ENCODE results near the gene SWI5.

SWI5 gene

GRCh38 chr9:128325629-128326028 is 49.6 kb downstream of the SWI5 start:
- no peak overlapping the region for H3K9ac ChIP-seq (ENCODE audit: low read length)
- no peak overlapping the region for H3K27ac ChIP-seq (ENCODE audit: low read depth, low read length, poor library complexity, severe bottlenecking)
- H2AFZ ChIP-seq (ENCODE audit: low read length): no peak overlapping the region
- H4K20me1 ChIP-seq (ENCODE audit: insufficient read depth, low read length): no peaks in the 10 kb centered on the region
- H3K4me2 ChIP-seq (ENCODE audit: low read length): no peak overlapping the region
- no peak for TF ChIP-seq EZH2 (IDR thresholded peaks at IDR 0.05; ENCODE audit: borderline replicate concordance, low read length)
- H3K36me3 ChIP-seq (ENCODE audit: insufficient read depth, low read length): peaks cover 39% of the 10 kb centered on the region
- H3K4me1 ChIP-seq (ENCODE audit: insufficient read depth, low read length, severe bottlenecking): peaks cover 25% of the 10 kb centered on the region
- H3K79me2 ChIP-seq (ENCODE audit: insufficient read depth, low read length): peaks cover 8% of the 10 kb centered on the region
- H3K4me3 ChIP-seq (ENCODE audit: low read depth, low read length, poor library complexity, severe bottlenecking): no peak overlapping the region
- no peaks in the 10 kb centered on the region for H3K27me3 ChIP-seq (ENCODE audit: insufficient read depth, low read length)
- H3F3A ChIP-seq (ENCODE audit: insufficient read depth, low read length): no peaks in the 10 kb centered on the region
- no peaks in the 10 kb centered on the region for H3K9me2 ChIP-seq (ENCODE audit: low read depth, low read length)
- no peaks in the 10 kb centered on the region for H3K9me3 ChIP-seq (ENCODE audit: low read length)

DNA sequence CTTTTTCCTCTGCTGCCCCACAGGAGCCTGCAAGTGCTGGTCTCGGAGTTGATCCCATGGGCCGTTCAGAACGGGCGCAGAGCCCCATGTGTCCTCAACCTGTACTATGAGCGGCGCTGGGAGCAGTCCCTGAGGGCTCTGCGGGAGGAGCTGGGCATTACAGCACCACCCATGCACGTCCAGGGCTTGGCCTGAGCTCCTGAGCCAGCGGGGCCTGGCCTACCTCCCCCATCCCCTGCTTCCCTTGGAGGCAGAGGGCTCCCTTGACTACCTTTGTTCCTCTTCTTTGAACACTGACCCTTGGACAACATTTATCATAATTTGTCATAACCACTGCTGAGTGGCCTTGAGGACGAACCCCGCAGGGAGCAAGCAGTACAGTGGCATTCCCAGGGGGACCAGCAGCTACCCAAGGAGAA is 57.4 kb downstream of the SWI5 start:
- Histone ChIP-seq H3K9me2 (ENCODE audit: low read depth, low read length) (no peaks in the 10 kb centered on the region), H3K4me1 (ENCODE audit: insufficient read depth, low read length, severe bottlenecking) (no peaks in the 10 kb centered on the region), H4K20me1 (ENCODE audit: insufficient read depth, low read length) (no peaks in the 10 kb centered on the region), H3K36me3 (ENCODE audit: insufficient read depth, low read length) (peaks cover 9% of the 10 kb centered on the region), H3K4me3 (ENCODE audit: low read depth, low read length, poor library complexity, severe bottlenecking) (no peak overlapping the region), H3K79me2 (ENCODE audit: insufficient read depth, low read length) (no peaks in the 10 kb centered on the region), H3F3A (ENCODE audit: insufficient read depth, low read length) (no peaks in the 10 kb centered on the region), H3K9me3 (ENCODE audit: low read length) (no peaks in the 10 kb centered on the region), H3K27ac (ENCODE audit: low read depth, low read length, poor library complexity, severe bottlenecking) (no peak overlapping the region), H3K9ac (ENCODE audit: low read length) (no peak overlapping the region), H3K4me2 (ENCODE audit: low read length) (no peak overlapping the region), H2AFZ (ENCODE audit: low read length) (no peak overlapping the region), H3K27me3 (ENCODE audit: insufficient read depth, low read length) (no peaks in the 10 kb centered on the region)
- TF ChIP-seq CTCF (IDR thresholded peaks at IDR 0.05; ENCODE audit: low read length) (no peak), EZH2 (IDR thresholded peaks at IDR 0.05; ENCODE audit: borderline replicate concordance, low read length) (no peak)

DNA sequence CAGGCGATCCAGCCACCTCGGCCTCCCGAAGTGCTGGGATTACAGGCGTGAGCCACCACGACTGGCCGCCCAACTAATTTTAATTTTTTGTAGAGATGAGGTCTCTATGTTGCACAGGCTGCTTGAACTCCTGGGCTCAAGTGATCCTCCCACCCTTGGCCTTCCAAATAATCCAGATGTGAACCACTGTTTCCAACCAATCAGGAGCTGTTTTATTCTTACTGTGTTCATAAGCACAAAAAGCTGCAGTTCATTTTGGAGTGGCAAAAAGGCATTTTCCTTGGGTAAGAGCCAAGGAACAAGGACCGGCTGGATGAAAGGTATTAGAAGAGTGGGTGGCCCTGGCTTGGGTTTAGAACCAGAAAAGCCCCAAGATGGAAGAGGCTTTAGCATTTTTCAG is 59.1 kb downstream of the SWI5 start:
- H3K9ac ChIP-seq (ENCODE audit: low read length): no peak overlapping the region
- H3K4me3 ChIP-seq (ENCODE audit: low read depth, low read length, poor library complexity, severe bottlenecking): no peak overlapping the region
- H3K27ac ChIP-seq (ENCODE audit: low read depth, low read length, poor library complexity, severe bottlenecking): no peak overlapping the region
- no peaks in the 10 kb centered on the region for H3K27me3 ChIP-seq (ENCODE audit: insufficient read depth, low read length)
- no peaks in the 10 kb centered on the region for H3K79me2 ChIP-seq (ENCODE audit: insufficient read depth, low read length)
- H3F3A ChIP-seq (ENCODE audit: insufficient read depth, low read length): no peaks in the 10 kb centered on the region
- H3K4me1 ChIP-seq (ENCODE audit: insufficient read depth, low read length, severe bottlenecking): peaks cover 13% of the 10 kb centered on the region
- no peaks in the 10 kb centered on the region for H4K20me1 ChIP-seq (ENCODE audit: insufficient read depth, low read length)
- peaks cover 5% of the 10 kb centered on the region; the same call in 1 of the 2 replicates for H3K36me3 ChIP-seq (ENCODE audit: insufficient read depth, low read length)
- H3K9me3 ChIP-seq (ENCODE audit: low read length): no peaks in the 10 kb centered on the region
- no peak overlapping the region for H2AFZ ChIP-seq (ENCODE audit: low read length)
- H3K4me2 ChIP-seq (ENCODE audit: low read length): no peak overlapping the region
- TF ChIP-seq EZH2 (IDR thresholded peaks at IDR 0.05; ENCODE audit: borderline replicate concordance, low read length) (no peak), CTCF (IDR thresholded peaks at IDR 0.05; ENCODE audit: low read length) (no peak)
- H3K9me2 ChIP-seq (ENCODE audit: low read depth, low read length): no peaks in the 10 kb centered on the region

GRCh38 chr9:128335914-128336313 is 59.8 kb downstream of the SWI5 start:
- Histone ChIP-seq H3K4me2 (ENCODE audit: low read length) (no peak overlapping the region), H3K79me2 (ENCODE audit: insufficient read depth, low read length) (no peaks in the 10 kb centered on the region), H3K4me1 (ENCODE audit: insufficient read depth, low read length, severe bottlenecking) (peaks cover 13% of the 10 kb centered on the region), H3K9me2 (ENCODE audit: low read depth, low read length) (no peaks in the 10 kb centered on the region), H3K27ac (ENCODE audit: low read depth, low read length, poor library complexity, severe bottlenecking) (no peak overlapping the region), H3F3A (ENCODE audit: insufficient read depth, low read length) (no peaks in the 10 kb centered on the region), H3K9me3 (ENCODE audit: low read length) (no peaks in the 10 kb centered on the region), H4K20me1 (ENCODE audit: insufficient read depth, low read length) (no peaks in the 10 kb centered on the region), H3K4me3 (ENCODE audit: low read depth, low read length, poor library complexity, severe bottlenecking) (no peak overlapping the region), H3K9ac (ENCODE audit: low read length) (no peak overlapping the region), H3K27me3 (ENCODE audit: insufficient read depth, low read length) (no peaks in the 10 kb centered on the region), H2AFZ (ENCODE audit: low read length) (no peak overlapping the region), H3K36me3 (ENCODE audit: insufficient read depth, low read length) (peaks cover 5% of the 10 kb centered on the region; the same call in 1 of the 2 replicates)
- TF ChIP-seq EZH2 (IDR thresholded peaks at IDR 0.05; ENCODE audit: borderline replicate concordance, low read length) (no peak), CTCF (IDR thresholded peaks at IDR 0.05; ENCODE audit: low read length) (no peak)
